ENCODE data around the gene SARNP. TPM values are rescaled to one million over a fixed set of nuclear protein-coding genes. Genes with fewer than 3 reads are reported as not detected.

SARNP gene
- total and polyA plus RNA-seq, 9 of the 15 experiments (the other 6 are each of a cell fraction or from before 2014, with no cell fraction given): 70.1 to 400 (median 198) TPM

DNA sequence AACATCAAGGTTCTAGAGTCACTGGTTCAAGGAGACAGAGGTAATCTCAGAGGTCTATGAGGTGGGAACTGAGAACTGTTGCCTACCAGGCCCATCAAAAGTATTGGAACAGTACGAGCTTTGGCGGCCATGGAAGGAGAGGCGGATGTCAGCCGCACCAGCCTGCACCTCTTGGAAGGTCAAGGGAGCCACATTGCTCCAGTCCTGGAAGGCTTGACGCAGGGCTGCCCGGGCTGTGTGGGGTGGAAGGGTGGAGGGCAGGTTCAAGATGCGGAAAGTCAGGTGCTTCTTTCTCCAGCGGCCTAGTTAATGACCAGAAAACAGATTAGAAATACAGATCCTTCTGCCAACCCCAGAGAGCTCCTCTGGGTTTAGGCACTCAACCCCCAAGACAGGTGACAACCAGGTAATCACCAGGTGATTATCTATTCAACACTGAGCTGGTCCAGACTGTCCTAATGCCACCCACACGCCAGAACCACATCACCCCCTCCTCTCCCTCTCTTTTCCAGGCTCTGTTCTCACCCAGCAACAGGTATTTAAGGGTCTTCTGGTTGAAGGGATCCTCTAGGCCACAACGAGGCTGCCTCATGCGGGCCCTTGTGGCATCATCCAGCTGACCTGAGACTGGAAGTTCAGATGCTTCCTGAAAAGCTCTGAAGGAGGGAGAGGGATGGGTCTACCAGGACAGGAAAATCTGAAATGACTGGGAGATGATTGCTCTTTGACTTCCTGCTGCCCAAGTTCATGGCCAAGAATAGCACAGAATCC is 23.2 kb upstream of the SARNP start:
- H3K79me2 ChIP-seq (ENCODE audit: control insufficient read depth, insufficient read depth, low read length): no peaks in the 10 kb centered on the region
- H4K20me1 ChIP-seq (replicated peaks; ENCODE audit: control insufficient read depth, insufficient read depth, low read length): no peaks in the 10 kb centered on the region
- POLR2A ChIA-PET: interaction anchor here (0.6 to 1.0 kb wide), 2 partner anchors 10 to 31 kb away, joined by 4 to 5 read pairs; no protein-coding TSS in a partner anchor
- DNase-seq (ENCODE audit: extremely low read depth in 1 of 4, low spot score in 3 of 4): no peak
- peak overlapping the region in 1 of 2 experiments; percentile 6; a peak in 1 of 4 replicates for H3K9ac ChIP-seq (ENCODE audit: insufficient read depth in 1 of 2, low read depth in 2 of 2, low read length in 2 of 2)
- in situ Hi-C loops (cut with MboI): no loop called here
- CTCF ChIA-PET (ENCODE audit: low intra/inter-chr PET ratio): interaction anchor here (0.6 kb wide), 1 partner anchor 540 kb away, joined by 3 read pairs; no protein-coding TSS in a partner anchor
- ATAC-seq: no peak
- 59% methylated on average over 11 of the region's 11 CpGs for WGBS (ENCODE audit: insufficient coverage, low coverage, missing lambda C conversion rate)
- H3K4me2 ChIP-seq (ENCODE audit: insufficient read depth, low read length): no peak overlapping the region
- H2AFZ ChIP-seq (ENCODE audit: low read depth, low read length): no peak overlapping the region
- H3K9me3 ChIP-seq (replicated peaks; ENCODE audit: control insufficient read depth, insufficient read depth, low read depth, low read length): no peaks in the 10 kb centered on the region
- BruUV-seq (replicated peaks): no TSS peak
- H3K27ac ChIP-seq (ENCODE audit: extremely low read depth, low read depth, low read length): no peak overlapping the region
- H3K4me3 ChIP-seq: no peak overlapping the region
- no peak for FAIRE-seq
- no peaks in the 10 kb centered on the region for H3K36me3 ChIP-seq (ENCODE audit: control insufficient read depth, insufficient read depth, low read length)
- H3K4me1 ChIP-seq (replicated peaks in 1 of 2; ENCODE audit: control insufficient read depth in 2 of 2, insufficient read depth in 2 of 2, low read length in 2 of 2): peaks cover 10 to 14% of the 10 kb centered on the region in 2 experiments
- intact Hi-C loops (cut with micrococcal nuclease): no loop called here
- no peaks in the 10 kb centered on the region for H3K9me1 ChIP-seq (ENCODE audit: control insufficient read depth, insufficient read depth, low read length)
- no peaks in the 10 kb centered on the region for H3K27me3 ChIP-seq (ENCODE audit: control insufficient read depth in 2 of 2, insufficient read depth in 2 of 2, low read length in 2 of 2)
- TF ChIP-seq SMARCB1 (IDR thresholded peaks at IDR 0.05; ENCODE audit: insufficient read length, low read depth): no peak
- no peak for TF ChIP-seq CHD2 (IDR thresholded peaks at IDR 0.05; ENCODE audit: low read depth, low read length)
- TF ChIP-seq SP1 (CRISPR knock-in tag; IDR thresholded peaks at IDR 0.05): no peak
- peak; percentile 67 for TF ChIP-seq RBM25 (IDR thresholded peaks at IDR 0.05; ENCODE audit: low read depth, low read length, severe bottlenecking)
- TF ChIP-seq ILF3 (IDR thresholded peaks at IDR 0.05; ENCODE audit: borderline replicate concordance): no peak
- TF ChIP-seq HLTF (IDR thresholded peaks at IDR 0.05): 0 out of 2 replicates have a peak, but pooled peaks have one; percentile 58
- TF ChIP-seq JUNB (CRISPR knock-in tag; conservative IDR thresholded peaks at IDR 0.05): no peak
- no peak for TF ChIP-seq ERF (CRISPR knock-in tag; IDR thresholded peaks at IDR 0.05)
- TF ChIP-seq BRCA1 (IDR thresholded peaks at IDR 0.05): no peak
- no peak for TF ChIP-seq BRCA1 (CRISPR knock-in tag; IDR thresholded peaks at IDR 0.05)
- TF ChIP-seq, protein P1, sequence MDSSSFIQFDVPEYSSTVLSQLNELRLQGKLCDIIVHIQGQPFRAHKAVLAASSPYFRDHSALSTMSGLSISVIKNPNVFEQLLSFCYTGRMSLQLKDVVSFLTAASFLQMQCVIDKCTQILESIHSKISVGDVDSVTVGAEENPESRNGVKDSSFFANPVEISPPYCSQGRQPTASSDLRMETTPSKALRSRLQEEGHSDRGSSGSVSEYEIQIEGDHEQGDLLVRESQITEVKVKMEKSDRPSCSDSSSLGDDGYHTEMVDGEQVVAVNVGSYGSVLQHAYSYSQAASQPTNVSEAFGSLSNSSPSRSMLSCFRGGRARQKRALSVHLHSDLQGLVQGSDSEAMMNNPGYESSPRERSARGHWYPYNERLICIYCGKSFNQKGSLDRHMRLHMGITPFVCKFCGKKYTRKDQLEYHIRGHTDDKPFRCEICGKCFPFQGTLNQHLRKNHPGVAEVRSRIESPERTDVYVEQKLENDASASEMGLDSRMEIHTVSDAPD (CRISPR knock-in tag; IDR thresholded peaks at IDR 0.05): no peak
- TF ChIP-seq SRSF3 (IDR thresholded peaks at IDR 0.05; ENCODE audit: insufficient read depth, low read length): no peak
- TF ChIP-seq MCM2 (IDR thresholded peaks at IDR 0.05; ENCODE audit: low read depth): no peak
- TF ChIP-seq MAFG (tag; conservative IDR thresholded peaks at IDR 0.05): no peak
- TF ChIP-seq PHF21A (IDR thresholded peaks at IDR 0.05; ENCODE audit: borderline replicate concordance, low read depth): no peak
- TF ChIP-seq ZNF239 (CRISPR knock-in tag; IDR thresholded peaks at IDR 0.05): no peak
- TF ChIP-seq, protein P2, sequence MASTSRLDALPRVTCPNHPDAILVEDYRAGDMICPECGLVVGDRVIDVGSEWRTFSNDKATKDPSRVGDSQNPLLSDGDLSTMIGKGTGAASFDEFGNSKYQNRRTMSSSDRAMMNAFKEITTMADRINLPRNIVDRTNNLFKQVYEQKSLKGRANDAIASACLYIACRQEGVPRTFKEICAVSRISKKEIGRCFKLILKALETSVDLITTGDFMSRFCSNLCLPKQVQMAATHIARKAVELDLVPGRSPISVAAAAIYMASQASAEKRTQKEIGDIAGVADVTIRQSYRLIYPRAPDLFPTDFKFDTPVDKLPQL (IDR thresholded peaks at IDR 0.05; ENCODE audit: extremely low read depth, insufficient read length): no peak

Measured in K562 (cell line).